HepG2 (cell line): ENCODE measurements around the gene STK32C. TPM values are rescaled to one million over a fixed set of nuclear protein-coding genes. Genes with fewer than 3 reads are reported as not detected.

Experiments used
- ATF1 ChIP-seq: IDR thresholded peaks from 2 replicates; pipeline ENCODE4 v1.6.1; 2016; ENCODE audit warnings: mild to moderate bottlenecking, control low read depth
- BRF2 ChIP-seq: sonication (generic); formaldehyde crosslinking; IDR thresholded peaks from 2 replicates; pipeline ENCODE4 v1.8.1; 2022; ENCODE audit warnings: mild to moderate bottlenecking, missing genetic modification reagents
- EHMT2 ChIP-seq: fragments of 200-600 bp; sonication (generic); IDR thresholded peaks from 2 replicates; pipeline ENCODE4 v1.7.0; 2017; ENCODE audit warnings: antibody characterized with exemption, low read depth, low read length, borderline replicate concordance
- HOXA3 ChIP-seq: sonication (generic); formaldehyde crosslinking; IDR thresholded peaks from 2 replicates; pipeline ENCODE4 v1.5.0; 2020; ENCODE audit warnings: missing genetic modification reagents
- KDM4B ChIP-seq: sonication (generic); formaldehyde crosslinking; IDR thresholded peaks from 2 replicates; pipeline ENCODE4 v1.4.0; 2020; ENCODE audit warnings: missing genetic modification reagents
- MAZ ChIP-seq, 2 experiments: sonication (generic) in 1 of 2; formaldehyde crosslinking in 1 of 2; IDR thresholded peaks; 2 replicates each; pipeline versions ENCODE4 v1.5.0 to v1.6.1; 2012 to 2020; ENCODE audit warnings: low read depth in 2 of 2, mild to moderate bottlenecking in 2 of 2, borderline replicate concordance in 1 of 2, improper control_type of control experiment in 1 of 2, low read length in 1 of 2, missing genetic modification reagents in 1 of 2, moderate library complexity in 1 of 2
- SMAD1 ChIP-seq: sonication (generic); formaldehyde crosslinking; IDR thresholded peaks from 2 replicates; pipeline ENCODE4 v1.4.0; 2020; ENCODE audit warnings: missing genetic modification reagents, low read depth, mild to moderate bottlenecking, borderline replicate concordance
- SRSF9 ChIP-seq: fragments of 200-400 bp; formaldehyde crosslinking; IDR thresholded peaks from 2 replicates; pipeline ENCODE4 v1.6.1; 2018; ENCODE audit warnings: borderline replicate concordance, mild to moderate bottlenecking, low read depth, low read length; ENCODE audit not compliant: insufficient read depth, poor library complexity, severe bottlenecking
- TBX3 ChIP-seq: fragments of 450-650 bp; IDR thresholded peaks from 2 replicates; pipeline ENCODE4 v1.6.1; 2017; ENCODE audit warnings: antibody characterized with exemption, mild to moderate bottlenecking, inconsistent platforms, borderline replicate concordance
- TFDP1 ChIP-seq: IDR thresholded peaks from 2 replicates; pipeline ENCODE4 v1.6.1; 2016; ENCODE audit warnings: missing compliant biosample characterization, missing genetic modification reagents, borderline replicate concordance
- ZFP41 ChIP-seq: sonication (generic); formaldehyde crosslinking; IDR thresholded peaks from 2 replicates; pipeline ENCODE4 v1.4.0; 2020; ENCODE audit warnings: mild to moderate bottlenecking, missing genetic modification reagents, borderline replicate concordance
- ZHX1 ChIP-seq: sonication (generic); formaldehyde crosslinking; IDR thresholded peaks from 2 replicates; pipeline ENCODE4 v1.8.1; 2022; ENCODE audit warnings: low read depth, mild to moderate bottlenecking, missing genetic modification reagents
- ZNF20 ChIP-seq: sonication (generic); formaldehyde crosslinking; IDR thresholded peaks from 2 replicates; pipeline ENCODE4 v1.4.0; 2020; ENCODE audit warnings: mild to moderate bottlenecking, moderate library complexity, missing genetic modification reagents
- ZNF34 ChIP-seq: sonication (generic); formaldehyde crosslinking; IDR thresholded peaks from 2 replicates; pipeline ENCODE4 v1.4.0; 2020; ENCODE audit warnings: mild to moderate bottlenecking, missing genetic modification reagents, borderline replicate concordance
- ZNF383 ChIP-seq: sonication (generic); formaldehyde crosslinking; IDR thresholded peaks from 2 replicates; pipeline ENCODE4 v1.4.0; 2020; ENCODE audit warnings: missing genetic modification reagents, mild to moderate bottlenecking, borderline replicate concordance
- ZNF44 ChIP-seq: sonication (generic); formaldehyde crosslinking; IDR thresholded peaks from 2 replicates; pipeline ENCODE4 v1.5.1; 2020; ENCODE audit warnings: mild to moderate bottlenecking, missing genetic modification reagents
- ZNF629 ChIP-seq: sonication (generic); formaldehyde crosslinking; conservative IDR thresholded peaks from 2 replicates; pipeline ENCODE4 v1.5.0; 2020; ENCODE audit warnings: missing genetic modification reagents
- ZNF709 ChIP-seq: sonication (generic); formaldehyde crosslinking; IDR thresholded peaks from 2 replicates; pipeline ENCODE4 v1.5.0; 2020; ENCODE audit warnings: mild to moderate bottlenecking, missing genetic modification reagents
- ZXDC ChIP-seq: sonication (generic); formaldehyde crosslinking; IDR thresholded peaks from 2 replicates; pipeline ENCODE4 v1.5.0; 2020; ENCODE audit warnings: mild to moderate bottlenecking, missing genetic modification reagents
- polyA plus RNA-seq, 8 experiments: library from polyadenylated mRNA; depleted of rRNA in 3 of 8; stranded (reverse) in 7 of 8; unstranded in 1 of 8; fragments of >200 nt; fragmentation: Illumina TruSeq in 4 of 8; extraction: Trizol in 4 of 8; gene quantifications; 2 replicates each; pipeline versions ENCODE4 v1.2.1 to v1.2.3, GENCODE V29; 2011 to 2016; ENCODE audit warnings: low read depth in 4 of 8, missing spikeins in 1 of 8, mixed read lengths in 1 of 8; ENCODE audit not compliant: insufficient read depth in 1 of 8
- total RNA-seq, 5 experiments: library from RNA; depleted of rRNA; stranded (reverse); fragments of >200 nt; fragmentation: Illumina TruSeq; extraction: Trizol; gene quantifications; 2 replicates each; pipeline ENCODE4 v1.2.3, GENCODE V29; 2016; ENCODE audit warnings: low read depth in 1 of 5

STK32C gene
- total and polyA plus RNA-seq, 2 of the 13 experiments (the other 11 are each of a cell fraction or from before 2014, with no cell fraction given) = 10.9 to 19.4 TPM

GRCh38 chr10:132331601-132332432 is 24.1 kb upstream of the STK32C start, which contains the start of gene LRRC27 (continued):
- TF ChIP-seq ZXDC (CRISPR knock-in tag) (no peak), KDM4B (CRISPR knock-in tag) (no peak), MAZ (IDR thresholded peaks at IDR 0.05; ENCODE audit: borderline replicate concordance, low read depth, low read length) (peak; percentile 97), MAZ (CRISPR knock-in tag; IDR thresholded peaks at IDR 0.05; ENCODE audit: low read depth) (peak; percentile 86), ZNF20 (no peak), ZHX1 (CRISPR knock-in tag) (0 out of 2 replicates have a peak, but pooled peaks have one; percentile 1), BRF2 (CRISPR knock-in tag) (no peak), HOXA3 (CRISPR knock-in tag) (peak; percentile 90), SRSF9 (no peak), ZNF383 (CRISPR knock-in tag) (no peak), TBX3 (no peak), ATF1 (no peak), ZNF709 (CRISPR knock-in tag) (no peak; the same call in 1 of the 2 replicates), ZFP41 (CRISPR knock-in tag) (peak; percentile 92; the same call in 1 of the 2 replicates), EHMT2 (no peak), TFDP1 (CRISPR knock-in tag) (peak; percentile 65; the same call in 1 of the 2 replicates), ZNF34 (CRISPR knock-in tag) (no peak), ZNF44 (CRISPR knock-in tag) (0 out of 2 replicates have a peak, but pooled peaks have one; percentile 58), ZNF629 (CRISPR knock-in tag) (no peak), SMAD1 (peak; percentile 39; the same call in 1 of the 2 replicates)
